GM19193 (cell line): ENCODE results near the gene RBCK1.

ENCODE experiments used
- POLR2A ChIP-seq: IDR thresholded peaks from 4 replicates; pipeline ENCODE4 v1.6.1; 2011; ENCODE audit not compliant: insufficient read depth, insufficient read length; ENCODE audit errors: extremely low read depth

The RBCK1 gene

DNA sequence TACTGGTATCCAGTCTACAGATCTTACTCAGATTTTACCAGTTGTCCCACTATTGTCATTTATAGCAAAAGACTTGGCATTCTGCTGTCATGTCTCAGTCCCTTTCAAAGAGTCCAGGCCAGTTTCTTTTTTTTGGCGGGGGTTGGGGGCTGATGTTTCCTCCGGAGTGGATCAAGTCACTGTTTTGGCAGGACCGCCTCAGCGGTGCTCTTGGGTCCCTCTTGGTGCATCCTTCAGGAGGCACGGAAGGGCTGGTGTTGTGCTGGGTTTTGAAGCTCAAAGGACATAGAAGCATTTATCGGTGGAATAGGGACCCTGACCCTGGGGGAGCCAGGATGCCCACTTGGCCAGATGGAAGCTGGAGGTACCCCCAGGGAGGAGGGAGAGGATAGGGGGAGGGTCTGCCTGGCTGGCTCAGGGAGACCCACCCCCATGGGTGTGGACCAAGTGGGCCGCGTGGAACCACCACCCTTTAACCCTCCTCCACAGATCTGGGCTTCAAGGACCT, 10.8 kb downstream of the RBCK1 start:
- TF ChIP-seq POLR2A: no peak

- no peak for TF ChIP-seq POLR2A
Measured at GRCh38 chr20:419556-420165, 11.6 kb downstream of the RBCK1 start.

DNA sequence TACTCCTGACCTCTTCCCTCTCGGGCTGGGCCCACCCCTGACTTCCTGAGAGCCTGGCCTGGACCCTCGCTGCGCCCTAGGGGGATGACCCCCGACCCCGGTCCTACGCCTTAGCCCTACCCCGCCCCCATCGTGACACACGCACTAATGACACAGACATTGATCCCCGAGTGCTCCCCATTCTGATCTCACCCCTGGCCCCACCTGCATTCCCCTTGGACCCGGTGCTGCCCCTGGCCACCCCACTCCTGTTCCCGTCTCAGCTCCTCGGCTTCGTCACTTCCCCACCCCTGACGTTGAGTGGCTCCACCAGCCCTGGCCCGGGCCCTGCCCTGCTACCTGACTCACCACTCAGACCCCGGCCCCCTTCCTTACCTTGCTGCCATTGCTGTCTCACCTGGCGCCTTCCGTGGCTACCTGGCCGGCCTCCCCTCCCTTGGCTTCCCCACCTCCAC, 12.1 kb downstream of the RBCK1 start:
- TF ChIP-seq POLR2A: no peak

GRCh38 chr20:420721-421574, 12.8 kb downstream of the RBCK1 start:
- no peak for TF ChIP-seq POLR2A

DNA sequence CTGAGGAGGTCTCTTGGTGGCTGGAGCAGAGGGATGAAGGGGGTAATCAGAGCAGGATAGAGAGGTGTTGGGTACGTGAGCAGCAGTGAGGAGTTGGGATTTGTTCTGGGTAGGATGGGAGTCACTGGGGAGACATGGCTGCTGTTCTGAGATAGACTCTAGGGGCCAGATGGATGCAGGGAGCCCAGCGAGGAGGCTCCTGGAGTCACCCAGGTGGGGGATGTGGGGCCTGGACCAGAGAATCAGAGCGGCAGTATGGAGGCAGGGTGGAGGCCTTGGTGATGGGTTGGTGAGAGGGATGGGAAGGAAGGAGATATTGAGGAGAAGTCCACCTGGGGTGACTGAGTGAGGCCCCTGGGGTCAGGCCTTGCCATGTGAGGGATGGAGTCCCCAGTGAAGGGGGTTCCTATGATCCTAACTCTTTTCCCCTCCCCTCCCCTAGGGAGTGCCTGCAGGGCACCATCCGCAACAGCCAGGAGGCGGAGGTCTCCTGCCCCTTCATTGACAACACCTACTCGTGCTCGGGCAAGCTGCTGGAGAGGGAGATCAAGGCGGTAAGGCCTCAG, 13.7 kb downstream of the RBCK1 start:
- TF ChIP-seq POLR2A: no peak

- TF ChIP-seq POLR2A: no peak
Measured at GRCh38 chr20:426566-426965, 18.5 kb downstream of the RBCK1 start.

DNA sequence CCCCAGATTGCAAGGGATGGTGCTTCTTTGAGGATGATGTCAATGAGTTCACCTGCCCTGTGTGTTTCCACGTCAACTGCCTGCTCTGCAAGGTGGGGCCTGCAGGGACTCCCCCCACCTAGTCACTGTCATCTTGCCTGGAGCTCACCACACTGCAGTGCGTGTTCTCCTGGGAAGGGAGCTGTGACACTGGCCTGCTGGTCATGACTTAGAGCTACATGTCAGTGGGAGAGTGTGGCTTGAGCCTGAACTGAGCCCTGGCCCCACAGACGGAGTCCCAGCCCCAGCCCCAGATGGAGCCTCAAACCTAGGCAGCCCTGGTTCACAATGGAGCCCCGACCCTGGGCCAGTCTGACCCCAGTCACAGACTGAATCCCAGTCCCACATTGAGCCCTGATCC, 19.3 kb downstream of the RBCK1 start:
- TF ChIP-seq POLR2A: no peak

- no peak for TF ChIP-seq POLR2A
Measured at GRCh38 chr20:427849-428657, 20.0 kb downstream of the RBCK1 start.

GRCh38 chr20:428658-429200, 20.6 kb downstream of the RBCK1 start:
- TF ChIP-seq POLR2A: no peak

- no peak for TF ChIP-seq POLR2A
Measured at GRCh38 chr20:430091-430999, 22.2 kb downstream of the RBCK1 start.

DNA sequence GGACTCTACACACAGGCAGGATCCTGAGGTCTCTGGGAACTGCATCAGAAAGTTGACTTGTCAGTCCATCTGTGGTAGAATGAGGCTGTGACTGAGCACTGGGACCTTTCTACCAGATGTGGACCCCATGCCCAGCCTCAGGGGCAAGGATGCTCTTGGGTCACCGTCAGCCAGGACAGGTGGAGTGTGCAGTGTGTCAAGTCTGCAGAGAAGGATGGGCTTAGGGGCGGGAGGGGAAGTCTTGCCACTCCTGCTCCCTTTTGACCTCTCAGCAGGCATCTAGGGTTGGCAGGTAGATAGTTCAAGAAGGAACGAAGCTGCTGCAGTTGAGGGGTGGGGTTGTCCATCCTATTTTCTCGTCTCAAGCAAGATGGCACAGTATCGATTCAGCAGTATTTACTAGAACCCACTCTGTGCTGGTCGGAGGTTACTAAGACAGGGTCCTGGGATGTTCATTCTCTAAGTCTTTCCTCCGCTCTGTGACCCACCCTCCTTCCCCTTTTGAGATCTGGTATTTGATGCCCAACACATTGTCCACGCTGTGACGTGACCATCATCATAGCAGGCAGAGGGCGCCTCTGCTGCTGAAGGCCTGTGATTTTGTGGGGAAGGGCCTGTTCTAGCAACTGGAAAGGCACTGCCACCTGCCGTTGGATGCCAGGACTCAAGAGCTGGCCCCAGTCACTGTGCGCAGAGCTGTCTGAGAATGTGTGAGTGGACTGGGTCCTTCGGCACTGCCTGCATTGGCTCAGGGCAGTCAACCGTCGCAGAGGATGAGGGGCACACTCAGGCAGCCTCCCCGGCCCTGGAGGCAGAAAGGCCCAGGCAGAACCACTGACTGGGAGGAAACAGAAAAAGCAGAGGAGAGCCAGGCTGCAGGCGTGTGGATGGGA, 23.2 kb downstream of the RBCK1 start:
- TF ChIP-seq POLR2A: no peak

GRCh38 chr20:432208-432607, 24.1 kb downstream of the RBCK1 start:
- no peak for TF ChIP-seq POLR2A
